HG03097 (cell line): Measurements from ENCODE around the gene HSD3B1.

Experiments
- ATAC-seq: cut with Tn5 transposase; IDR thresholded peaks from one replicate; pipeline ENCODE4 v1.9.1; 2021; ENCODE audit not compliant: unreplicated experiment, low FRiP score

HSD3B1 gene

DNA sequence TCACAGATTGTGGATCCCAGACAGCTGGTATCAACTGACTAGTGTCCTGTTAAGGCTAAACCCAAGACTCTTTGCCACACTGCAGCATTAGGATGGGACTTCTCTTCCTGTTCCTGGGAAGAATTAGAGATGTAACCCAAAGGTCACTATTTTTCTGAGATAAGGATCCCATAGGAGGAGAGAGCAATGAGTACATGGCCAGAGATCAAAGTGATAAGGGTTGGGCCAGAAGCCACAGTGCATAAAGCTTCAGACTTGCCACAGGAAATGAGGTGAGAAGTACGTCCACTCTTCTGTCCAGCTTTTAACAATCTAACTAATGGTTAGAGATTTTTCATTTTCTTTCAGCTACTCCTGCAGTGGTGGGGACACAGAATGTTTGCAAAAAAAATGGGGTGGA is at the start of gene HSD3B1:
TSS of gene HSD3B1 (plus strand) at position 270 of the 400 bp plus-strand sequence. CDS start 267 bp downstream, outside the sequence.
- no peak for ATAC-seq

- no peak for ATAC-seq
Measured at GRCh38 chr1:119462964-119463363, 44.0 kb upstream of the HSD3B1 start.

- ATAC-seq, result no peak
Measured at GRCh38 chr1:119463569-119463968, 43.4 kb upstream of the HSD3B1 start.

GRCh38 chr1:119466445-119466844 is 40.6 kb upstream of the HSD3B1 start:
- ATAC-seq, result no peak

DNA sequence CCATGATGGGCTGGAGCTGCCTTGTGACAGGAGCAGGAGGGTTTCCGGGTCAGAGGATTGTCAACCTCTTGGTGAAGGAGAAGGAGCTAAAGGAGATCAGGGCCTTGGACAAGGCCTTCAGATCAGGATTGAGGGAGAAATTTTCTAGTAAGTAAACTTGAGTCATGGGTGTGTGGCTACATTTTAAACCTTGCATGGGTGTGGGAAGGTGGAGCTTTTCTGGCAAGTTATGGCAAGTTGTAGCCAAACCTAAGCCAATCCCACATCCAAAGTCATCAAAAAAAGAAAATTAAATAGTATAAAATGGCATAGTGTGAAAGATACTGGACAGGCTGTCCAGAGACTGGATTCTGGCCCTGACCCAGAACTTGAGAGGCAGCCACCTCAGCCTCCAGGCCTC is 39.8 kb upstream of the HSD3B1 start:
- no peak for ATAC-seq

GRCh38 chr1:119467857-119468668 is 38.9 kb upstream of the HSD3B1 start:
- no peak for ATAC-seq

DNA sequence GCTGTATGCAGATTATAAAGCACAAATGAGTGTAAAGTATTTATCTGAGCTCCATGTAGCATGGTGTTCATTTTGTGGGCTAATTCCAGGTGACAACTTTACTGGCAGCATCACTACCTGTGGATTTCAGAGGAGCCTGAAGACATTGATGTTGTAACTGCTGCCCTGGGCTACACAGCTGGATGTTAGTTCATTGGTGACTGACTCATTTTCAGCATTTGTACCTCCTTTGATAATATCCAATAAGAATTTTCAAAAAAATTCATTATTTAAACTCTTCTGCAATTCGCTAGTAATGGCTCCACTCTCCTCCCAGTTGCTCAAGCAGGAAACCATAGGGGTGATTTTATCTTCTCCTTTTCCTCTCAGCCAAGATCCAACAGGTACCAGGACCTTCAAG is 37.3 kb upstream of the HSD3B1 start:
- no peak for ATAC-seq

GRCh38 chr1:119470377-119470776 is 36.6 kb upstream of the HSD3B1 start:
- ATAC-seq, result no peak

DNA sequence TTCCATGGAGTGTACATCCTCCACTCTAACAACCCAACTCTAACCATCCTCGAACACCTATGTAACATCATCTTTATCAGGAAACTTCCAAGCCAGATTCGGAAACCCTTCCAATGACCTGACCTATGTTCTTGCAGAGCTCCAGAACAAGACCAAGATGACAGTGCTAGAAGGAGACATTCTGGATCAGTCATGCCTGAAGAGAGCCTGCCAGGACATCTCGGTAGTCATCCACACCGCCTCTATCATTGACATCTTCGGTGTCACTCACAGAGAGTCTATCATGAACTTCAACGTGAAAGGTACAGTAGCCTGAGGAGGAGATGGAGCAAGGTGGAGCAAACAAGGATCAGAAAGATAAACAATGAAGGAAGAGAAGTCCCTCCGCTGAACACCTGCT is 36.1 kb upstream of the HSD3B1 start:
- ATAC-seq, result no peak

GRCh38 chr1:119471566-119471965 is 35.4 kb upstream of the HSD3B1 start:
- ATAC-seq, result no peak

GRCh38 chr1:119472080-119472818 is 34.8 kb upstream of the HSD3B1 start:
- ATAC-seq, result no peak

DNA sequence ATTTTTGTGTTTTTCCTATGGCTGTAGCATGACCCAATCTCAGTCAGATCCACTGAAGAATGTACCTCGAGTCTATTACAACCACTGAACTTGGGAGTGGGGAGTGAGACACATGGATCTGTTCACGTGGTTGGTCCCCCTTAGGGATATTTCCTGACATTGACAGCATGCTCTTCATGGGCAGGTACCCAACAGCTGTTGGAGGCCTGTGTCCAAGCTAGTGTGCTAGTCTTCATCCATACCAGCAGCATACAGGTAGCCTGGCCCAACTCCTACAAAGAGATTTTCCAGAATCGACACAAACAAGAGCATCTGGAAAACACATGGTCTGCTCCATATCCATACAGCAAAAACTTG is 34.2 kb upstream of the HSD3B1 start:
- no peak for ATAC-seq

DNA sequence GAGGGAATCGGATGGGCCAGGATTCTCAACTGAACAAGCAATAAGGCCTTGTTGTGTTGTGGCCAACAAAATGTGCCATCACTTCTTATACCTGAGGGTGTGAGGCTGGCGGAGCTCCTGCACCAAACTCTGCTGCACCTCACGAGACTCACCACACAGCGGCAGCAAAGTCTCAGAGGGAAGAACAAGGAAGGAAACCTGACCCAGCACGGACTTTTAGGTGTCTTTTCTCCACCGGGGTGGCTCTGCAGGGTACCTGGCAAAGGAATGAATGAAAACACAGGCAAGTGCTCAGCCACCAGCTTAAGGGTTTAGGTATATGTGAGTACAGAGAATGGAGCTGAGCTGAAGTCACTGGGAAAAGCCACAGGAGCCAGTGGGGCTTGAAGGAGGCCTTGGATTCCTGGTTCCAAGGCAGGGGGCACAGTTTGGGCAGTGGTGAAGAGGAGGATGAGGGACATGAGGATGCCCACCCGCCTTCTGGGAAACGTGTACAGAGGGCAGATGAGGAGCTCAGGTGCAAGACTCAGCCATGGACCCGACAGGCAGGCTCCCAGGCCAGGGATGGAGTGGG is 31.1 kb upstream of the HSD3B1 start:
- peak; percentile 73 for ATAC-seq

GRCh38 chr1:119477710-119478109 is 29.3 kb upstream of the HSD3B1 start:
- no peak for ATAC-seq

GRCh38 chr1:119480175-119480574 is 26.8 kb upstream of the HSD3B1 start:
- ATAC-seq, result no peak

DNA sequence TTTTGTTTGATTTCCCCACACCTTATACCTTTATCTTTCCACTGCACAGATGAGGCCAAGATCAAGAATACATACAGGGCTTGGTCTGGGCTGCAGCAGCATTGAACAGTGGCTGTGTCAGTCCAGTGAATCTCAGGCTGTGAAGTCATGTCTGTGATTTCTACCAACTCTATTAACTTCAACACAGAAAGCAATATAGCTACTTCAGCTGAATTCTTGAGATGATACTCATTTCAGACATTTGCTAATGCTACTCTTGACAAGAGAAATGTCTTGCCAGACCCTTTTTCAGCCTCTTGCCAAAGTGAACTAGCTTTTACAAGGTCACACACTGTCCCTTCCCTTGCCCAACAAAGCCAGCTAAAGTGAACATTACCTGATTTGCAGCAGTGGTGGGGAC is 25.1 kb upstream of the HSD3B1 start:
- no peak for ATAC-seq

GRCh38 chr1:119482517-119483425 is 24.2 kb upstream of the HSD3B1 start:
- no peak for ATAC-seq

GRCh38 chr1:119483441-119484200 is 23.4 kb upstream of the HSD3B1 start:
- no peak for ATAC-seq

- no peak for ATAC-seq
Measured at GRCh38 chr1:119485201-119485600, 21.8 kb upstream of the HSD3B1 start.

DNA sequence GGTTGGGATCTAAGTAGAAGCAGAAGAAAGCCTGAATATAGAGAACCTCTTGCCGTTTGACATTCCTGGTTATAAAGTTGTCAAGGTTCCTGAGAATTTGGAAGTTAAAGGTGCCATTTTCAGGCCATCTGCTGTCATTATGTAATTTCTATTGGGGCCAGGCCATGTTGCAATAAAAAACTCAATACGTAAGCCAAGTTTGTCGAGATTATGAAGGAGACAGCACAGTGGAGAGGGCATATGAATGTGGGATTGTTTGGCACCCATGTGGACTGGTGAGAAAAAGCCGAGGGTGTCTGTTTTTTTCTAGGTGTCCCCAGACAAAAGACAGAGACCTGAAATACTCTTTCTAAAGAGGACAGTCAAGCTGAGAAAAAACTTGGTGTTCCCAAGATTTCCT is 18.8 kb upstream of the HSD3B1 start:
- ATAC-seq, result no peak
